Small intestine (tissue), 7 donors: ENCODE data around the gene CCDC30. TPM values are rescaled to one million over a fixed set of nuclear protein-coding genes. Genes with fewer than 3 reads are reported as not detected.

ENCODE experiments used
- DNase-seq, 2 donors: peaks; one replicate each; pipeline versions ENCODE4 v3.0.0 to v3.0.0-alpha.2; 2013
- FAIRE-seq: peaks from 2 replicates; lab custom pipeline; 2012; peaks lifted over from hg19 to GRCh38; lab: Jason Lieb, UNC
- H3K27ac ChIP-seq, 3 donors: one replicate each; pipeline ENCODE4 v1.5.1; 2013; ENCODE audit warnings: low read length in 2 of 3, mild to moderate bottlenecking in 2 of 3, control low read depth in 1 of 3, inconsistent platforms in 1 of 3, low read depth in 1 of 3, moderate library complexity in 1 of 3
- H3K27me3 ChIP-seq, 3 donors: one replicate each; pipeline ENCODE4 v1.6.1; 2013; ENCODE audit warnings: low read length in 3 of 3, inconsistent platforms in 1 of 3; ENCODE audit not compliant: control insufficient read depth in 3 of 3, insufficient read depth in 3 of 3
- H3K36me3 ChIP-seq, 3 donors: one replicate each; pipeline ENCODE4 v1.6.1; 2013; ENCODE audit warnings: low read length in 3 of 3, inconsistent platforms in 1 of 3, low read depth in 1 of 3, mild to moderate bottlenecking in 1 of 3, moderate library complexity in 1 of 3; ENCODE audit not compliant: control insufficient read depth in 3 of 3, insufficient read depth in 2 of 3
- H3K4me1 ChIP-seq, 3 donors: one replicate each; pipeline ENCODE4 v1.6.1; 2013; ENCODE audit warnings: low read length in 2 of 3, inconsistent platforms in 1 of 3, low read depth in 1 of 3, mild to moderate bottlenecking in 1 of 3, moderate library complexity in 1 of 3; ENCODE audit not compliant: control insufficient read depth in 3 of 3, insufficient read depth in 2 of 3
- H3K4me3 ChIP-seq, 3 donors: one replicate each; pipeline ENCODE4 v1.5.1; 2013; ENCODE audit warnings: low read length in 3 of 3, control low read depth in 1 of 3, inconsistent platforms in 1 of 3, low read depth in 1 of 3, mild to moderate bottlenecking in 1 of 3, moderate library complexity in 1 of 3
- H3K9me3 ChIP-seq, 2 donors: one replicate each; pipeline ENCODE4 v1.6.1; 2013; ENCODE audit warnings: low read depth in 1 of 2, low read length in 1 of 2; ENCODE audit not compliant: control insufficient read depth in 2 of 2, insufficient read depth in 1 of 2
- WGBS, 3 donors: extraction: QIAGEN DNeasy Blood & Tissue Kit; methylation state at CpG; one replicate each; pipeline ENCODE4 v1.1.7; 2013; 5-methylcytosine and 5-hydroxymethylcytosine counted together
- polyA plus RNA-seq, 4 donors: library from polyadenylated mRNA; stranded (reverse) in 3 of 4; unstranded in 1 of 4; fragments of 200-250 nt in 3 of 4; fragments of 120-200 nt in 1 of 4; gene quantifications; one replicate each; pipeline versions ENCODE4 v1.2.1 to v1.2.3, GENCODE V29; 2013
- donor health status: healthy with polysubstance abuse.
- donor health status: control.
- donor health status: control.
- donor health status: Bipolar disorder and iron deficiency.
- donor health status: healthy.

Gene CCDC30
- polyA plus RNA-seq, 4 donors = 0.67 to 4.4 (median 0.84) TPM

DNA sequence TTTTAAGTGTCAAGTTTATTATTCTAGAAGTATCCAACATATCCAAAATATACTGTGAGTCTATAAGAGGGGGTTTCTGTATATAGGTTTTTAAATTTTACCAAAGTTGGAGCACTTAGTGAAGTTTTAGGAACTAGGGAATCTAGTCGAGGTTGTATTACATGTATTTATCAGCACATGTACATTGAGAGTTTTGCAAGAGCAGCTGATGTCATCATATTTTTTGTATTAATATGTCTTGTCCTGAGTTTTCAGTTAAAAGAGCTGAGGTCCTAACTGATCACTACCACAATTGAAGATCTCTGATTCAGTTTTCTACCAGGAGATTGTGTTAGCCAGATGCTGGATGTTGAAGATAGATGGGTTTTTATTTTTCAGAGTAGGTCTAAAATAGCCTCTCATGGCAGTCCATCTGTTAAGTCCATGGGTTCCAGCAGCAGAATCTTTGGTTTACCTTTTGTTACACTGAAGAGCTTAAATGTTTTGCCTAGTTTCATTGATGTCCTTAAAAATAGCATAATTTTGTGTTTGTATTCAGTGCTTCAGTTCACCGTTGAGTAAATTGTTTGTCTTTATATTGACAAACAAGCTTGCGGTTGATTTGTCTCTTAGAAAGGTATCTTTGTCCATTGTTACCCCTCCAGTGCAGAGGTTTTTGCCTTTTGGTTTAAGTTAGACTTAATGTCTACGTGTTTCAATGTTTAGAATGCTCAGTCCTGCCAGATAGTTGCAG, 235.2 kb downstream of the CCDC30 start:
- FAIRE-seq = no peak
- no peak for DNase-seq
- no peak overlapping the region for H3K27ac ChIP-seq
- WGBS, 3 donors = 91 to 93% (median 91%) methylated on average over 4 of the region's 4 CpGs
- H3K9me3 ChIP-seq = no peaks in the 10 kb centered on the region
- H3K36me3 ChIP-seq = peaks cover 6 to 26% (median 26%) of the 10 kb centered on the region in 3 donors
- peaks cover 0 to 12% (median 4%) of the 10 kb centered on the region in 3 donors for H3K4me1 ChIP-seq
- no peak overlapping the region for H3K4me3 ChIP-seq
- H3K27me3 ChIP-seq = no peaks in the 10 kb centered on the region

GRCh38 chr1:42700006-42700405, 236.9 kb downstream of the CCDC30 start:
- Histone ChIP-seq H3K36me3 (peaks cover 8 to 34% (median 30%) of the 10 kb centered on the region in 3 donors), H3K4me3 (no peak overlapping the region), H3K27me3 (no peaks in the 10 kb centered on the region), H3K27ac (no peak overlapping the region), H3K4me1 (no peaks in the 10 kb centered on the region), H3K9me3 (no peaks in the 10 kb centered on the region)
- DNase-seq (no peak), FAIRE-seq (no peak)

GRCh38 chr1:42703888-42704464, 240.9 kb downstream of the CCDC30 start:
- DNase-seq (no peak), FAIRE-seq (no peak)
- 90 to 93% (median 91%) methylated on average over 7 of the region's 7 CpGs for WGBS, 3 donors
- Histone ChIP-seq H3K27me3 (no peaks in the 10 kb centered on the region), H3K4me3 (no peak overlapping the region), H3K27ac (no peak overlapping the region), H3K4me1 (no peaks in the 10 kb centered on the region), H3K36me3 (peaks cover 8 to 42% (median 13%) of the 10 kb centered on the region in 3 donors), H3K9me3 (no peaks in the 10 kb centered on the region)

Other genes starting within 250 kb of the CCDC30 start
- gene FOXJ3, start 128.1 kb upstream of the CCDC30 start, polyA plus RNA-seq = 10 to 100 TPM; 13.9 to 38.3 (median 15.1) TPM
- gene RIMKLA, start 82.5 kb upstream of the CCDC30 start, polyA plus RNA-seq = under 1 TPM; under 0.01 to 0.63 (median 0.31) TPM
- 1 to 10 TPM in 2 of 4 donors, under 1 TPM in 1, not detected in 1; 0.89 to 1.7 (median 1.1) TPM for gene ZMYND12, start 7.3 kb upstream of the CCDC30 start, polyA plus RNA-seq
- gene PPCS, start 6.7 kb upstream of the CCDC30 start, polyA plus RNA-seq = 100 to 1,000 TPM in 3 of 4 donors, 10 to 100 TPM in 1; 85.0 to 175 (median 123) TPM
- gene PPIH, start 195.1 kb downstream of the CCDC30 start, polyA plus RNA-seq = 10 to 100 TPM; 24.9 to 79.1 (median 42.0) TPM
- gene YBX1, start 219.1 kb downstream of the CCDC30 start, polyA plus RNA-seq = 100 to 1,000 TPM; 509 to 779 (median 590) TPM